ENCODE measurements around the gene YIF1A. TPM values are rescaled to one million over a fixed set of nuclear protein-coding genes. Genes with fewer than 3 reads are reported as not detected.
A peak's percentile ranks its signal among the peaks of the same experiment; 100 is the strongest.

The YIF1A gene
- polyA plus RNA-seq, 1 donor (not counting 4 experiments of a cell fraction or from before 2014, with no cell fraction given): 80.3 TPM

DNA sequence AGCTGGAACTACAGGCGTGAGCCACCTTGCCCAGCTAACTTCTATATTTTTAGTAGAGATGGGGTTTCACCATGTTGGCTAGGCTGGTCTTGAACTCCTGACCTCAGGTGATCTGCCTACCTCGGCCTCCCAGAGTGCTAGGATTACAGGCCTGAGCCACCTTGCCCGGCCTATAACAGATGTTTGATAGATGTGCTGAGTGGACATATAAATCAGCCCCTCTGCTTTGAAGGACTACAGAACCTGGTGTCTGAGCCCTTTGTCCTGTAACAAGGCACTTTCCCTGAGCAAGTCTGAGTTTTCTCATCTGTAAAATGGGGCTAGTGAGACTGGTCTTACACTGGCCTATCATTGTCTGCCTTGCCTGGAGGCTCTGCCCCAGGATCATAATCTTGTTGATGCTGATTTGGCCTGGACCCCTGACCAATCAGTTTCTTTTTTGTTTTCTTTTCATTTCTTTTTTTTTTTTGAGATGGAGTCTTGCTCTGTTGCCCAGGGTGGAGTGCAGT, 40.3 kb upstream of the YIF1A start:
- H4K20me1 ChIP-seq (ENCODE audit: control insufficient read depth, extremely low read depth, insufficient read depth, low read length): peaks cover 3% of the 10 kb centered on the region
- TF ChIP-seq EZH2 (IDR thresholded peaks at IDR 0.05; ENCODE audit: low read length) (no peak), CTCF (optimal IDR thresholded peaks at IDR 0.05 in 1 of 3, IDR thresholded peaks at IDR 0.05 in 1 of 3, conservative IDR thresholded peaks at IDR 0.05 in 1 of 3; ENCODE audit: extremely low read depth in 1 of 3, insufficient read depth in 2 of 3, low read length in 3 of 3) (no peak)
- no peaks in the 10 kb centered on the region for H3K27me3 ChIP-seq (ENCODE audit: control insufficient read depth, extremely low read depth, insufficient read depth, low read length)
- H3K27ac ChIP-seq (ENCODE audit: control insufficient read depth, insufficient read depth, low read length): no peak overlapping the region
- peaks cover 38% of the 10 kb centered on the region for H3K4me1 ChIP-seq (ENCODE audit: control insufficient read depth, extremely low read depth, insufficient read depth, low read length)
- H3K9ac ChIP-seq (ENCODE audit: control insufficient read depth, extremely low read depth, insufficient read depth, low read length): no peak overlapping the region
- dilution Hi-C loops (cut with MboI; ENCODE audit: extremely low pct_ligation_motif_present, low sequenced_read_pairs): no loop called here
- DNase-seq (ENCODE audit: low read depth, low spot score) (no peak), FAIRE-seq (no peak)
- peaks cover 6% of the 10 kb centered on the region for H3K79me2 ChIP-seq (ENCODE audit: control insufficient read depth, insufficient read depth, low read length)
- H3K9me1 ChIP-seq (ENCODE audit: control insufficient read depth, extremely low read depth, insufficient read depth, low read length): no peaks in the 10 kb centered on the region
- H3K9me3 ChIP-seq (ENCODE audit: control insufficient read depth, low read depth, low read length): no peaks in the 10 kb centered on the region
- no peak overlapping the region for H3K4me3 ChIP-seq (ENCODE audit: control insufficient read depth in 2 of 3, extremely low read depth in 1 of 3, insufficient read depth in 2 of 3, low read depth in 1 of 3, low read length in 3 of 3)
- H3K4me2 ChIP-seq (ENCODE audit: control insufficient read depth, extremely low read depth, insufficient read depth, low read depth, low read length): no peak overlapping the region
- H3K36me3 ChIP-seq (ENCODE audit: control insufficient read depth in 2 of 2, extremely low read depth in 1 of 2, insufficient read depth in 2 of 2, low read length in 2 of 2): peaks cover 23 to 28% of the 10 kb centered on the region in 2 experiments
- H2AFZ ChIP-seq (ENCODE audit: control insufficient read depth, low read length): no peak overlapping the region

GRCh38 chr11:66328302-66329144, 39.6 kb upstream of the YIF1A start:
- Histone ChIP-seq H3K79me2 (ENCODE audit: control insufficient read depth, insufficient read depth, low read length) (peaks cover 5% of the 10 kb centered on the region), H3K9me3 (ENCODE audit: control insufficient read depth, low read depth, low read length) (no peaks in the 10 kb centered on the region), H3K27me3 (ENCODE audit: control insufficient read depth, extremely low read depth, insufficient read depth, low read length) (no peaks in the 10 kb centered on the region), H2AFZ (ENCODE audit: control insufficient read depth, low read length) (no peak overlapping the region), H4K20me1 (ENCODE audit: control insufficient read depth, extremely low read depth, insufficient read depth, low read length) (peaks cover 2% of the 10 kb centered on the region), H3K27ac (ENCODE audit: control insufficient read depth, insufficient read depth, low read length) (no peak overlapping the region), H3K4me1 (ENCODE audit: control insufficient read depth, extremely low read depth, insufficient read depth, low read length) (peaks cover 37% of the 10 kb centered on the region), H3K36me3 (ENCODE audit: control insufficient read depth in 2 of 2, extremely low read depth in 1 of 2, insufficient read depth in 2 of 2, low read length in 2 of 2) (peaks cover 20 to 23% of the 10 kb centered on the region in 2 experiments), H3K9ac (ENCODE audit: control insufficient read depth, extremely low read depth, insufficient read depth, low read length) (no peak overlapping the region), H3K9me1 (ENCODE audit: control insufficient read depth, extremely low read depth, insufficient read depth, low read length) (no peaks in the 10 kb centered on the region), H3K4me3 (ENCODE audit: control insufficient read depth in 2 of 3, extremely low read depth in 1 of 3, insufficient read depth in 2 of 3, low read depth in 1 of 3, low read length in 3 of 3) (no peak overlapping the region), H3K4me2 (ENCODE audit: control insufficient read depth, extremely low read depth, insufficient read depth, low read depth, low read length) (peak overlapping the region; percentile 39)
- no peak for DNase-seq (ENCODE audit: low read depth, low spot score)
- FAIRE-seq: peak; percentile 90
- dilution Hi-C loops (cut with MboI; ENCODE audit: extremely low pct_ligation_motif_present, low sequenced_read_pairs): no loop called here
- TF ChIP-seq EZH2 (IDR thresholded peaks at IDR 0.05; ENCODE audit: low read length) (no peak), CTCF (optimal IDR thresholded peaks at IDR 0.05 in 1 of 3, IDR thresholded peaks at IDR 0.05 in 1 of 3, conservative IDR thresholded peaks at IDR 0.05 in 1 of 3; ENCODE audit: extremely low read depth in 1 of 3, insufficient read depth in 2 of 3, low read length in 3 of 3) (peak; percentile 89 to 99 (median 90))
